HepG2 (cell line): ENCODE results near the gene ENPP7. TPM values are rescaled to one million over a fixed set of nuclear protein-coding genes. Genes with fewer than 3 reads are reported as not detected.

ENCODE experiments used
- EHMT2 ChIP-seq: fragments of 200-600 bp; sonication (generic); IDR thresholded peaks from 2 replicates; pipeline ENCODE4 v1.7.0; 2017; ENCODE audit warnings: antibody characterized with exemption, low read depth, low read length, borderline replicate concordance
- FOXK2 ChIP-seq: fragments of 450-650 bp; IDR thresholded peaks from 2 replicates; pipeline ENCODE4 v1.6.1; 2016
- HIC2 ChIP-seq: sonication (generic); formaldehyde crosslinking; IDR thresholded peaks from 2 replicates; pipeline ENCODE4 v1.9.0; 2022; ENCODE audit warnings: low read depth, missing genetic modification reagents
- HOXD1 ChIP-seq: sonication (generic); formaldehyde crosslinking; IDR thresholded peaks from 2 replicates; pipeline ENCODE4 v1.5.0; 2020; ENCODE audit warnings: missing genetic modification reagents
- KDM2A ChIP-seq: sonication (generic); formaldehyde crosslinking; IDR thresholded peaks from 2 replicates; pipeline ENCODE4 v1.4.0; 2020; ENCODE audit warnings: low read depth, missing genetic modification reagents, borderline replicate concordance
- LCORL ChIP-seq, 2 experiments: fragments of 450-650 bp in 1 of 2; sonication (generic) in 1 of 2; formaldehyde crosslinking in 1 of 2; IDR thresholded peaks; 2 replicates each; pipeline versions ENCODE4 v1.5.0 to v1.6.1; 2017 to 2020; ENCODE audit warnings: antibody characterized with exemption in 1 of 2, missing genetic modification reagents in 1 of 2
- MAFG ChIP-seq: sonication (generic); formaldehyde crosslinking; IDR thresholded peaks from 2 replicates; pipeline ENCODE4 v1.5.1; 2020; ENCODE audit warnings: mild to moderate bottlenecking, missing genetic modification reagents
- MED13 ChIP-seq: sonication (generic); formaldehyde crosslinking; IDR thresholded peaks from 2 replicates; pipeline ENCODE4 v1.5.0; 2020; ENCODE audit warnings: missing genetic modification reagents
- POLR2AphosphoS2 ChIP-seq: IDR thresholded peaks from 2 replicates; pipeline ENCODE4 v1.6.1; 2011; ENCODE audit warnings: low read depth, low read length, improper control_type of control experiment
- PRDM10 ChIP-seq: sonication (generic); formaldehyde crosslinking; IDR thresholded peaks from 2 replicates; pipeline ENCODE4 v1.4.0; 2020; ENCODE audit warnings: low read depth, missing genetic modification reagents
- SMARCE1 ChIP-seq: fragments of 450-650 bp; IDR thresholded peaks from 2 replicates; pipeline ENCODE4 v1.6.1; 2017; ENCODE audit warnings: borderline replicate concordance
- TFAP4 ChIP-seq: sonication (generic); IDR thresholded peaks from 2 replicates; pipeline ENCODE4 v1.6.1; 2016; ENCODE audit warnings: low read depth, borderline replicate concordance
- TGIF2 ChIP-seq: IDR thresholded peaks from 2 replicates; pipeline ENCODE4 v1.6.1; 2016; ENCODE audit warnings: control low read depth, missing compliant biosample characterization
- TOE1 ChIP-seq: sonication (generic); formaldehyde crosslinking; IDR thresholded peaks from 2 replicates; pipeline ENCODE4 v1.4.0; 2020; ENCODE audit warnings: mild to moderate bottlenecking, missing genetic modification reagents
- TRIM24 ChIP-seq: sonication (generic); formaldehyde crosslinking; IDR thresholded peaks from 2 replicates; pipeline ENCODE4 v1.8.0; 2022; ENCODE audit warnings: mild to moderate bottlenecking, missing genetic modification reagents
- ZBTB26 ChIP-seq: IDR thresholded peaks from 2 replicates; pipeline ENCODE4 v1.6.1; 2016; ENCODE audit warnings: missing compliant biosample characterization, missing genetic modification reagents, borderline replicate concordance
- ZFP82 ChIP-seq: sonication (generic); formaldehyde crosslinking; IDR thresholded peaks from 2 replicates; pipeline ENCODE4 v1.5.1; 2020; ENCODE audit warnings: mild to moderate bottlenecking, missing genetic modification reagents, borderline replicate concordance
- ZKSCAN8 ChIP-seq: IDR thresholded peaks from 2 replicates; pipeline ENCODE4 v1.6.1; 2016; ENCODE audit warnings: borderline replicate concordance, missing genetic modification reagents, missing compliant biosample characterization
- ZNF619 ChIP-seq: sonication (generic); formaldehyde crosslinking; IDR thresholded peaks from 2 replicates; pipeline ENCODE4 v1.4.0; 2020; ENCODE audit warnings: mild to moderate bottlenecking, missing genetic modification reagents
- ZNF784 ChIP-seq: sonication (generic); formaldehyde crosslinking; IDR thresholded peaks from 2 replicates; pipeline ENCODE4 v1.5.1; 2020; ENCODE audit warnings: missing genetic modification reagents, mild to moderate bottlenecking, borderline replicate concordance
- ZNF816 ChIP-seq: sonication (generic); formaldehyde crosslinking; IDR thresholded peaks from 2 replicates; pipeline ENCODE4 v1.8.0; 2022; ENCODE audit warnings: missing genetic modification reagents, mild to moderate bottlenecking, borderline replicate concordance
- polyA plus RNA-seq, 8 experiments: library from polyadenylated mRNA; depleted of rRNA in 3 of 8; stranded (reverse) in 7 of 8; unstranded in 1 of 8; fragments of >200 nt; fragmentation: Illumina TruSeq in 4 of 8; extraction: Trizol in 4 of 8; gene quantifications; 2 replicates each; pipeline versions ENCODE4 v1.2.1 to v1.2.3, GENCODE V29; 2011 to 2016; ENCODE audit warnings: low read depth in 4 of 8, missing spikeins in 1 of 8, mixed read lengths in 1 of 8; ENCODE audit not compliant: insufficient read depth in 1 of 8
- total RNA-seq, 5 experiments: library from RNA; depleted of rRNA; stranded (reverse); fragments of >200 nt; fragmentation: Illumina TruSeq; extraction: Trizol; gene quantifications; 2 replicates each; pipeline ENCODE4 v1.2.3, GENCODE V29; 2016; ENCODE audit warnings: low read depth in 1 of 5

Gene ENPP7
- total and polyA plus RNA-seq, 2 of the 13 experiments (the other 11 are each of a cell fraction or from before 2014, with no cell fraction given), result 1.1 to 2.2 TPM

GRCh38 chr17:79790805-79791734 lies 60.3 kb downstream of the ENPP7 start (continued):
- no peak for TF ChIP-seq PRDM10 (CRISPR knock-in tag)
- no peak for TF ChIP-seq ZNF619
- 0 out of 2 replicates have a peak, but pooled peaks have one; percentile 16 for TF ChIP-seq HIC2 (CRISPR knock-in tag)
- no peak for TF ChIP-seq FOXK2
- TF ChIP-seq TGIF2 (CRISPR knock-in tag), result no peak
- TF ChIP-seq ZNF816 (CRISPR knock-in tag), result no peak
- no peak for TF ChIP-seq MED13
- TF ChIP-seq TRIM24 (CRISPR knock-in tag), result no peak
- no peak for TF ChIP-seq LCORL (IDR thresholded peaks at IDR 0.05)
- TF ChIP-seq LCORL (CRISPR knock-in tag; IDR thresholded peaks at IDR 0.05), result no peak
- TF ChIP-seq SMARCE1, result no peak
- TF ChIP-seq ZKSCAN8 (CRISPR knock-in tag), result no peak
- no peak for TF ChIP-seq MAFG
- TF ChIP-seq EHMT2, result no peak
- no peak for TF ChIP-seq ZFP82 (CRISPR knock-in tag)
- no peak for TF ChIP-seq ZBTB26 (CRISPR knock-in tag)
- TF ChIP-seq KDM2A (CRISPR knock-in tag), result peak; percentile 34; the same call in 1 of the 2 replicates
- no peak for TF ChIP-seq TFAP4
- 0 out of 2 replicates have a peak, but pooled peaks have one; percentile 40 for TF ChIP-seq HOXD1
- no peak for TF ChIP-seq TOE1 (CRISPR knock-in tag)
- no peak for TF ChIP-seq POLR2AphosphoS2
- TF ChIP-seq ZNF784 (CRISPR knock-in tag), result no peak
